Pancreas (tissue), 10 donors: Measurements from ENCODE around the gene CCDC116. TPM values are rescaled to one million over a fixed set of nuclear protein-coding genes. Genes with fewer than 3 reads are reported as not detected.

Experiments
- ATAC-seq, 4 donors: fragments of 200-7000 bp; cut with Tn5 transposase; one replicate each; pipeline versions ENCODE4 v1.8.0 to v1.9.1; 2020; ENCODE audit warnings: mild to moderate bottlenecking in 4 of 4, moderate library complexity in 4 of 4
- DNase-seq, 6 donors: peaks; one replicate each; pipeline ENCODE4 v3.0.0-alpha.2; 2020
- FAIRE-seq: peaks from 2 replicates; lab custom pipeline; 2012; peaks lifted over from hg19 to GRCh38; lab: Jason Lieb, UNC
- H3K27ac ChIP-seq, 4 donors: fragments of 200-600 bp; sonication (generic); 1 replicate in 3 of 4; 2 replicates in 1 of 4; pipeline versions ENCODE4 v1.5.0 to v1.8.0; 2020
- H3K27me3 ChIP-seq, 4 donors: fragments of 200-600 bp; one replicate each; pipeline ENCODE4 v1.8.0; 2021
- H3K36me3 ChIP-seq, 3 donors: fragments of 200-600 bp; sonication (generic) in 1 of 3; one replicate each; pipeline versions ENCODE4 v1.5.0 to v1.8.0; 2020 to 2021
- H3K4me1 ChIP-seq, 3 donors: fragments of 200-600 bp; one replicate each; pipeline ENCODE4 v1.8.0; 2021
- H3K4me3 ChIP-seq, 4 donors: fragments of 200-600 bp; sonication (generic) in 2 of 4; one replicate each; pipeline versions ENCODE4 v1.5.0 to v1.8.0; 2020 to 2021
- H3K9me3 ChIP-seq, 4 donors: fragments of 200-600 bp; one replicate each; pipeline ENCODE4 v1.8.0; 2021
- WGBS, 2 donors: extraction: QIAGEN DNeasy Blood & Tissue Kit; methylation state at CpG; one replicate each; pipeline ENCODE4 v1.1.7; 2013; 5-methylcytosine and 5-hydroxymethylcytosine counted together
- intact Hi-C, 3 donors: fragments of 100-400 bp; cut with DNase I; formaldehyde crosslinking; loops; one replicate each; pipeline versions ENCODE4 v1.11.1 to v1.14.2; 2022
- polyA plus RNA-seq, 2 donors: library from polyadenylated mRNA; stranded (reverse); fragments of 200-250 nt; gene quantifications; one replicate each; pipeline ENCODE4 v1.2.3, GENCODE V29; 2013
- total RNA-seq, 6 donors: library from RNA; stranded (reverse); fragmentation: NEBNext Ultra II Directional in 4 of 6; extraction: Animal tissue kit (Norgen Biotek cat#: 25700) in 4 of 6; gene quantifications; one replicate each; pipeline versions ENCODE4 v1.2.1 to v1.2.4, GENCODE V29; 2021 to 2023
- TF ChIP-seq, protein P1 (sequence below), 4 donors: fragments of 200-600 bp; sonication (generic) in 3 of 4; IDR thresholded peaks; one replicate each; pipeline versions ENCODE4 v1.5.0 to v1.8.0; 2021; ENCODE audit warnings: antibody characterized with exemption in 4 of 4
- donor health status: healthy with polysubstance abuse.
- donor health status: DM: no; HTN: no; CAD: no; lungs with moderate emphysema.
- donor health status: DM: no; HTN: no; CAD: no.
- donor health status: control.
- donor health status: control.
- donor health status: Bipolar disorder and iron deficiency.
- donor health status: DM: yes; HTN: yes; CAD: no.
- donor health status: DM: no; HTN: no; CAD: no.
- donor health status: DM: no; HTN: no; CAD: no.
- donor health status: DM: yes; HTN: yes; CAD: no.

CCDC116 gene
- total and polyA plus RNA-seq, 8 donors = 0.12 to 1.3 (median 0.34) TPM; not detected in 1

DNA sequence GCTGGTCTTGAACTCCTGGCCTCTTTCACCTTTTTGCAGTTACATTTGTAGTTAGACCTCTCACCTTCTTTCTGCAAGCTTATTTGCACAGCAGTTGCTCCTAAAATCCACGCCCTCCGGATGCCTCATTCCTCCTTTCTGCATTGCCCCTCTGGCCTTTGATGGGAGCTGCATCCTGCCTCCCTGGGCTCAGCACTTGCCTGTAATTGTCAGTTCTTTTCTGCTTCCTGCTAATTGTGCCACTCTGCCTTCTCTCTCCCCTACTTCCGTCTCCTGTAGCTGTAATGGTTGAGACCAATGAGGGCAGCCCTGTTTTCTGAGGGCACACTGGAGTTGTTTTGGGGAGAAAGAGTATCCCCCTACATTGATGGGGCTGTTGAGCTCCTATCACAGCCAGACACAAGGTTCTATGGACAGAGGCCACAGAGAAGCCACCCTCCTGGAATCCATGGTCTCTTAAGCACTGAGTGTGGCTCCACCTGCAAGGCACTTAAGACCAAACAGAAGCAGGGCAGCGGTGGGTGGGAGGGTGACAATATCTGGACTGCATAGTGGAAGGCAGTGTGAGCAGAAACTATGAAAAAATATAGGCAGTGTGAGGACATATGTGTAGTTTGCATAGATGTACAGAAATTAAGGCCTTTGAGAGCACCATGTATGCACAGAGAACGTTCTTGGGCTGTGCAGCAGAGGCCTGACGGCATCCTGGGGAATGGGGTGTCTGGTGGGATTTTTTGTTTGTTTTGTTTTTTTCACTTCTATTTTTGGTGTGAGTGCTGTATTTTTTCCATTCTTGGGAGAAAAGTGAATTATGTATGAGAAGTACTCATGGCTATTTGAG is 33.3 kb upstream of the CCDC116 start:
- Histone ChIP-seq H3K36me3 (peaks cover 0 to 14% (median 0%) of the 10 kb centered on the region in 3 donors), H3K4me1 (no peaks in the 10 kb centered on the region), H3K9me3 (no peaks in the 10 kb centered on the region), H3K4me3 (no peak overlapping the region), H3K27me3 (no peaks in the 10 kb centered on the region), H3K27ac (no peak overlapping the region)
- no peak for DNase-seq
- no peak for FAIRE-seq
- no peak for ATAC-seq
- WGBS, 2 donors = 89 to 91% methylated on average over 6 of the region's 6 CpGs
- intact Hi-C loops = no loop called here
- TF ChIP-seq, protein P1, sequence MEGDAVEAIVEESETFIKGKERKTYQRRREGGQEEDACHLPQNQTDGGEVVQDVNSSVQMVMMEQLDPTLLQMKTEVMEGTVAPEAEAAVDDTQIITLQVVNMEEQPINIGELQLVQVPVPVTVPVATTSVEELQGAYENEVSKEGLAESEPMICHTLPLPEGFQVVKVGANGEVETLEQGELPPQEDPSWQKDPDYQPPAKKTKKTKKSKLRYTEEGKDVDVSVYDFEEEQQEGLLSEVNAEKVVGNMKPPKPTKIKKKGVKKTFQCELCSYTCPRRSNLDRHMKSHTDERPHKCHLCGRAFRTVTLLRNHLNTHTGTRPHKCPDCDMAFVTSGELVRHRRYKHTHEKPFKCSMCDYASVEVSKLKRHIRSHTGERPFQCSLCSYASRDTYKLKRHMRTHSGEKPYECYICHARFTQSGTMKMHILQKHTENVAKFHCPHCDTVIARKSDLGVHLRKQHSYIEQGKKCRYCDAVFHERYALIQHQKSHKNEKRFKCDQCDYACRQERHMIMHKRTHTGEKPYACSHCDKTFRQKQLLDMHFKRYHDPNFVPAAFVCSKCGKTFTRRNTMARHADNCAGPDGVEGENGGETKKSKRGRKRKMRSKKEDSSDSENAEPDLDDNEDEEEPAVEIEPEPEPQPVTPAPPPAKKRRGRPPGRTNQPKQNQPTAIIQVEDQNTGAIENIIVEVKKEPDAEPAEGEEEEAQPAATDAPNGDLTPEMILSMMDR (IDR thresholded peaks at IDR 0.05) = no peak

DNA sequence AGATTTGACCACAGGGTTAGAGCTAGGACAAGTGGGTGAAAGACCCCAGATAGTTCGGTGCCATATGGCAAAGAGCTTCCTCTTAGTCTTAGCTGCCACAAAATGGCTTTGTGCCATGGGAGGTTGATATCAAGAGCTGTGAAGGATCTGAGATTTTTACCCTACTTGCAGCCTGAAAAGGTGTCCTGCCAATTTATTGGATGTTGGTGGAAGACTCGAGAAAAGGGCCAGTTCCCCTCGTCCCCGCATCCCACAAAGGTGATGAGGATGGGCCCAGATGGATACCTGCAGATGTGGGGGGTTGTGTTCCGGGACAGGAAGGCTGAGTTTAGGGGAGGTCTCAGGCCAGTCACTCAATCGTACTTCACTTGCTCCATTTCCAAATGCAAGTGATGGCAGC is 30.0 kb upstream of the CCDC116 start:
- TF ChIP-seq, protein P1 (IDR thresholded peaks at IDR 0.05) = no peak
- WGBS, 2 donors = 89 to 96% methylated on average over 6 of the region's 6 CpGs
- DNase-seq = no peak

DNA sequence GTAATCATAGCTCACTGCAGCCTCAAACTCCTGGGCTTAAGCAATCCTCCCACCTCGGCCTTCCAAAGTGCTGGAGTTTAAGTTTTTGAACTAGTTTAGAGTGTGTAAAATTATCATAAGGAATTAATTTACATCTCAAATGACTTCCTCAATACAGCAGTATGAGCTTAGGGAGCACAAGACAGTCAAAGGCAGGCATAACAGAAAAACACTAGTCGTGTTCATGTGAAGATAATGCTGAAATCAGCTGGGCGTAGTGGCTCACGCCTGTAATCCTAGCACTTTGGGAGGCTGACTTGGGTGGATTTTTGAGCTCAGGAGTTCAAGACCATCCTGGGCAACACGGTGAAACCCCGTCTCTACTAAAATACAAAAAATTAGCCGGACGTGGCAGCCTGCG is 28.6 kb upstream of the CCDC116 start:
- Histone ChIP-seq H3K27me3 (no peaks in the 10 kb centered on the region), H3K27ac (no peak overlapping the region), H3K36me3 (no peaks in the 10 kb centered on the region), H3K4me1 (no peaks in the 10 kb centered on the region), H3K9me3 (no peaks in the 10 kb centered on the region), H3K4me3 (no peak overlapping the region)
- no peak for ATAC-seq
- TF ChIP-seq, protein P1 (IDR thresholded peaks at IDR 0.05) = no peak
- intact Hi-C loops = no loop called here
- DNase-seq = no peak
- WGBS, 2 donors = 82 to 85% methylated on average over 9 of the region's 9 CpGs
- no peak for FAIRE-seq

More for the DNA sequence above, 30.0 kb upstream of the CCDC116 start:
- H3K36me3 ChIP-seq = no peaks in the 10 kb centered on the region
- H3K27ac ChIP-seq = no peak overlapping the region
- intact Hi-C loops = no loop called here
- H3K4me3 ChIP-seq = no peak overlapping the region
- ATAC-seq = no peak
- H3K9me3 ChIP-seq = no peaks in the 10 kb centered on the region
- no peaks in the 10 kb centered on the region for H3K4me1 ChIP-seq
- FAIRE-seq = no peak
- H3K27me3 ChIP-seq = no peaks in the 10 kb centered on the region

- Histone ChIP-seq H3K36me3 (no peaks in the 10 kb centered on the region), H3K4me3 (no peak overlapping the region), H3K27ac (no peak overlapping the region), H3K4me1 (no peaks in the 10 kb centered on the region), H3K27me3 (no peaks in the 10 kb centered on the region), H3K9me3 (no peaks in the 10 kb centered on the region)
- ATAC-seq (no peak), DNase-seq (no peak), FAIRE-seq (no peak)
- TF ChIP-seq, protein P1 (IDR thresholded peaks at IDR 0.05) = no peak
- intact Hi-C loops = no loop called here
- 96 to 99% methylated on average over 7 of the region's 7 CpGs for WGBS, 2 donors
Measured at GRCh38 chr22:21605887-21606564, 26.5 kb upstream of the CCDC116 start.
